PC-9 (cell line): ENCODE results near the gene RPL13. TPM values are rescaled to one million over a fixed set of nuclear protein-coding genes. Genes with fewer than 3 reads are reported as not detected.

Source experiments
- BruUV-seq: library from RNA; stranded (reverse); fragments of 400-500 nt; replicated peaks from 2 replicates; lab custom pipeline; 2021; lab: Mats Ljungman, UMichigan
- CTCF ChIA-PET: fragments of 300-600 bp; sonication (Branson Sonifier 250); formaldehyde crosslinking; loops from one replicate; lab custom pipeline; 2022; ENCODE audit warnings: antibody characterized with exemption; lab: Charles Lee
- POLR2A ChIA-PET: fragments of 300-600 bp; sonication (Branson Sonifier 250); formaldehyde crosslinking; loops from one replicate; lab custom pipeline; 2022; ENCODE audit warnings: antibody characterized with exemption; ENCODE audit not compliant: unreplicated experiment; lab: Charles Lee
- DNase-seq, 2 experiments: peaks; one replicate each; pipeline versions ENCODE4 v3.0.0 to v3.0.0-alpha.2; 2015 to 2022; ENCODE audit warnings: mixed read lengths in 1 of 2
- H2AFZ ChIP-seq: fragments of 200-600 bp; sonication (generic); 2 replicates; pipeline ENCODE4 v1.8.1; 2017; ENCODE audit warnings: antibody characterized with exemption
- H3F3A ChIP-seq: fragments of 200-600 bp; sonication (generic); 2 replicates; pipeline ENCODE4 v1.8.1; 2017; ENCODE audit warnings: antibody characterized with exemption, mild to moderate bottlenecking, low read depth; ENCODE audit not compliant: insufficient read depth
- H3K27ac ChIP-seq: fragments of 200-600 bp; sonication (generic); 2 replicates; pipeline ENCODE4 v1.6.1; 2016; ENCODE audit warnings: mixed run types
- H3K27me3 ChIP-seq: fragments of 200-600 bp; sonication (generic); 2 replicates; pipeline ENCODE4 v1.6.1; 2016; ENCODE audit warnings: low read depth, mixed run types; ENCODE audit not compliant: insufficient read depth
- H3K36me3 ChIP-seq: fragments of 200-600 bp; sonication (generic); 2 replicates; pipeline ENCODE4 v1.6.1; 2016; ENCODE audit warnings: low read depth, mixed run types
- H3K4me1 ChIP-seq: fragments of 200-600 bp; sonication (generic); replicated peaks from 2 replicates; pipeline ENCODE4 v1.6.1; 2016; ENCODE audit warnings: mixed run types; ENCODE audit not compliant: insufficient read depth
- H3K4me2 ChIP-seq: fragments of 200-600 bp; sonication (generic); 2 replicates; pipeline ENCODE4 v1.6.1; 2017; ENCODE audit warnings: mixed run types
- H3K4me3 ChIP-seq: fragments of 200-600 bp; sonication (generic); 2 replicates; pipeline ENCODE4 v1.6.1; 2016; ENCODE audit warnings: mixed run types
- H3K79me2 ChIP-seq: fragments of 200-600 bp; sonication (generic); 2 replicates; pipeline ENCODE4 v1.6.1; 2017; ENCODE audit warnings: low read depth, mixed run types
- H3K9me2 ChIP-seq: fragments of 200-600 bp; sonication (generic); 2 replicates; pipeline ENCODE4 v1.8.1; 2017; ENCODE audit warnings: mild to moderate bottlenecking; ENCODE audit not compliant: insufficient read depth
- H3K9me3 ChIP-seq: fragments of 200-600 bp; sonication (generic); 2 replicates; pipeline ENCODE4 v1.8.1; 2016; ENCODE audit warnings: low read depth; ENCODE audit not compliant: insufficient read depth
- H4K20me1 ChIP-seq: fragments of 200-600 bp; sonication (generic); 2 replicates; pipeline ENCODE4 v1.8.1; 2017; ENCODE audit not compliant: insufficient read depth
- CTCF ChIP-seq: fragments of 200-600 bp; sonication (generic); conservative IDR thresholded peaks from 2 replicates; pipeline ENCODE4 v1.6.1; 2017; ENCODE audit warnings: mixed run types, antibody characterized with exemption, mild to moderate bottlenecking, moderate library complexity
- EZH2 ChIP-seq: fragments of 200-600 bp; sonication (generic); IDR thresholded peaks from 2 replicates; pipeline ENCODE4 v1.8.0; 2017; ENCODE audit warnings: antibody characterized with exemption, low read depth
- intact Hi-C: fragments of 100-400 bp; cut with micrococcal nuclease; formaldehyde crosslinking; loops from one replicate; pipeline ENCODE4 v1.10.0; 2022; ENCODE audit not compliant: unreplicated experiment
- total RNA-seq: library from RNA; stranded (reverse); gene quantifications from 2 replicates; pipeline ENCODE4 v1.2.3, GENCODE V29; 2021

The RPL13 gene
- total RNA-seq, 1 experiment from 2014 or later: 2,045 TPM

- Histone ChIP-seq H3K9me3 (no peaks in the 10 kb centered on the region), H3K79me2 (peaks cover 9% of the 10 kb centered on the region; the same call in 1 of the 2 replicates), H3K4me1 (peaks cover 7% of the 10 kb centered on the region; the same call in 1 of the 2 replicates), H3K4me3 (peak overlapping the region; percentile 76; the same call in 1 of the 2 replicates), H3K4me2 (peak overlapping the region; percentile 97), H3K36me3 (0 out of 2 replicates have a peak, but pooled peaks cover 1% of the 10 kb centered on the region), H3K27me3 (no peaks in the 10 kb centered on the region), H2AFZ (peak overlapping the region; percentile 81; the same call in 1 of the 2 replicates), H4K20me1 (no peaks in the 10 kb centered on the region), H3K9me2 (no peaks in the 10 kb centered on the region), H3K27ac (no peak overlapping the region), H3F3A (peaks cover 24% of the 10 kb centered on the region)
- ChIA-PET CTCF (interaction anchor here (0.6 kb wide), 1 partner anchor 44 kb away, joined by 4 read pairs; no protein-coding TSS in a partner anchor), POLR2A (interaction anchor here (0.6 kb wide), 1 partner anchor 9 kb away, joined by 4 read pairs; no protein-coding TSS in a partner anchor)
- no TSS peak for BruUV-seq
- intact Hi-C loops: loop anchor here (1.0 to 5.0 kb wide), 2 partner anchors 67 to 128 kb away; partner anchors contain the start of gene SPATA2L
- DNase-seq: no peak
- TF ChIP-seq EZH2: no peak
- no peak for TF ChIP-seq CTCF
Measured at GRCh38 chr16:89573826-89574680, 13.6 kb downstream of the RPL13 start.

- intact Hi-C loops: loop anchor here (1.0 to 5.0 kb wide), 2 partner anchors 67 to 128 kb away; partner anchors contain the start of gene SPATA2L
- no peak overlapping the region for H3K27ac ChIP-seq
Measured at GRCh38 chr16:89574681-89575246, 14.3 kb downstream of the RPL13 start.

More at GRCh38 chr16:89574681-89575246, 14.3 kb downstream of the RPL13 start:
- H3F3A ChIP-seq: peaks cover 28% of the 10 kb centered on the region
- peaks cover 6% of the 10 kb centered on the region; the same call in 1 of the 2 replicates for H3K36me3 ChIP-seq
- TF ChIP-seq CTCF: peak; percentile 65; the same call in 1 of the 2 replicates
- no peak for TF ChIP-seq EZH2
- H4K20me1 ChIP-seq: no peaks in the 10 kb centered on the region
- peak overlapping the region; percentile 97 for H3K4me2 ChIP-seq
- no TSS peak for BruUV-seq
- H3K9me3 ChIP-seq: no peaks in the 10 kb centered on the region
- no peaks in the 10 kb centered on the region for H3K9me2 ChIP-seq
- H3K4me3 ChIP-seq: peak overlapping the region; percentile 76
- POLR2A ChIA-PET: interaction anchor here (0.6 kb wide), 1 partner anchor 8 kb away, joined by 4 read pairs; no protein-coding TSS in a partner anchor
- peaks cover 9% of the 10 kb centered on the region; the same call in 1 of the 2 replicates for H3K79me2 ChIP-seq
- no peaks in the 10 kb centered on the region for H3K27me3 ChIP-seq
- DNase-seq: peak; percentile 46 to 86
- H2AFZ ChIP-seq: peak overlapping the region; percentile 81
- peaks cover 7% of the 10 kb centered on the region; the same call in 1 of the 2 replicates for H3K4me1 ChIP-seq
- CTCF ChIA-PET: no interaction called here
